ENCODE measurements around the gene C4BPA.

The C4BPA gene

GRCh38 chr1:207194197-207194596 is 90.2 kb downstream of the C4BPA start:
- DNase-seq = no peak

Measured in fibroblast of skin of right quadriceps (primary cell).